ENCODE results near the gene SMURF1. TPM values are rescaled to one million over a fixed set of nuclear protein-coding genes. Genes with fewer than 3 reads are reported as not detected.
A peak's percentile ranks its signal among the peaks of the same experiment; 100 is the strongest.

The SMURF1 gene
- total RNA-seq, 2 donors from 2014 or later: 15.4 to 25.1 TPM

- Histone ChIP-seq H3K4me1 (replicated peaks) (no peaks in the 10 kb centered on the region), H3K4me3 (no peak overlapping the region), H3K27me3 (replicated peaks; ENCODE audit: insufficient read depth) (no peaks in the 10 kb centered on the region), H3K27ac (no peak overlapping the region), H3K9me3 (no peaks in the 10 kb centered on the region), H3K36me3 (no peaks in the 10 kb centered on the region)
- no peak for DNase-seq (ENCODE audit: low spot score)
- intact Hi-C loops (cut with DNase I): no loop called here
- 95% methylated on average over 5 of the region's 5 CpGs for WGBS
- TF ChIP-seq POLR2A (IDR thresholded peaks at IDR 0.05): no peak
- no peak for TF ChIP-seq CTCF (IDR thresholded peaks at IDR 0.05)
These were observed 57.4 kb downstream of the SMURF1 start for GRCh38 chr7:99086532-99086931.

GRCh38 chr7:99083733-99084132 is 60.2 kb downstream of the SMURF1 start:
- Histone ChIP-seq H3K4me1 (replicated peaks) (peaks cover 3% of the 10 kb centered on the region), H3K9me3 (no peaks in the 10 kb centered on the region), H3K36me3 (no peaks in the 10 kb centered on the region), H3K27me3 (replicated peaks; ENCODE audit: insufficient read depth) (no peaks in the 10 kb centered on the region), H3K27ac (no peak overlapping the region), H3K4me3 (no peak overlapping the region)
- WGBS: 86% methylated on average over 3 of the region's 3 CpGs
- no peak for DNase-seq (ENCODE audit: low spot score)
- intact Hi-C loops (cut with DNase I): no loop called here
- TF ChIP-seq CTCF (IDR thresholded peaks at IDR 0.05) (no peak), POLR2A (IDR thresholded peaks at IDR 0.05) (no peak), POLR2AphosphoS5 (IDR thresholded peaks at IDR 0.05) (no peak)

- Histone ChIP-seq H3K36me3 (no peaks in the 10 kb centered on the region), H3K4me3 (no peak overlapping the region), H3K27me3 (replicated peaks; ENCODE audit: insufficient read depth) (no peaks in the 10 kb centered on the region), H3K27ac (no peak overlapping the region), H3K4me1 (replicated peaks) (peaks cover 4% of the 10 kb centered on the region), H3K9me3 (no peaks in the 10 kb centered on the region)
- WGBS: 8% methylated on average over 2 of the region's 2 CpGs
- TF ChIP-seq CTCF (IDR thresholded peaks at IDR 0.05): no peak
- TF ChIP-seq POLR2AphosphoS5 (IDR thresholded peaks at IDR 0.05): peak; percentile 10
- intact Hi-C loops (cut with DNase I): no loop called here
- no peak for DNase-seq (ENCODE audit: low spot score)
These were observed 60.7 kb downstream of the SMURF1 start for GRCh38 chr7:99083068-99083651.

- WGBS: 92% methylated on average over 6 of the region's 6 CpGs
- no peak for TF ChIP-seq CTCF (IDR thresholded peaks at IDR 0.05)
- TF ChIP-seq POLR2A (IDR thresholded peaks at IDR 0.05): no peak
- no peak for TF ChIP-seq POLR2AphosphoS5 (IDR thresholded peaks at IDR 0.05)
These were observed 63.2 kb downstream of the SMURF1 start for GRCh38 chr7:99080679-99081078.

GRCh38 chr7:99079104-99079503 is 64.8 kb downstream of the SMURF1 start:
- H3K4me1 ChIP-seq (replicated peaks): peaks cover 4% of the 10 kb centered on the region
- no peaks in the 10 kb centered on the region for H3K9me3 ChIP-seq
- intact Hi-C loops (cut with DNase I): no loop called here
- DNase-seq (ENCODE audit: low spot score): peak; percentile 69
- H3K4me3 ChIP-seq: no peak overlapping the region
- TF ChIP-seq POLR2A (IDR thresholded peaks at IDR 0.05) (peak; percentile 19), CTCF (IDR thresholded peaks at IDR 0.05) (no peak), POLR2AphosphoS5 (IDR thresholded peaks at IDR 0.05) (peak; percentile 73)
- no peaks in the 10 kb centered on the region for H3K36me3 ChIP-seq
- 37% methylated on average over 9 of the region's 9 CpGs for WGBS
- peak overlapping the region; percentile 40 to 43 for H3K27ac ChIP-seq
- no peaks in the 10 kb centered on the region for H3K27me3 ChIP-seq (replicated peaks; ENCODE audit: insufficient read depth)

More at GRCh38 chr7:99080679-99081078, 63.2 kb downstream of the SMURF1 start:
- Histone ChIP-seq H3K4me1 (replicated peaks) (peaks cover 4% of the 10 kb centered on the region), H3K27me3 (replicated peaks; ENCODE audit: insufficient read depth) (no peaks in the 10 kb centered on the region), H3K27ac (no peak overlapping the region), H3K4me3 (no peak overlapping the region), H3K9me3 (no peaks in the 10 kb centered on the region), H3K36me3 (no peaks in the 10 kb centered on the region)
- intact Hi-C loops (cut with DNase I): no loop called here
- DNase-seq (ENCODE audit: low spot score): no peak
